HG03159 (cell line): ENCODE results near the gene PCIF1.
A peak's percentile ranks its signal among the peaks of the same experiment; 100 is the strongest.
"Not testable (repeated sequence)": the region's sequence is repeated elsewhere in the genome, so short reads cannot be mapped to it uniquely, and the experiment has no call there.

Experiments
- ATAC-seq: cut with Tn5 transposase; IDR thresholded peaks from one replicate; pipeline ENCODE4 v1.9.1; 2021; ENCODE audit warnings: mild to moderate bottlenecking, moderate library complexity; ENCODE audit not compliant: unreplicated experiment

The PCIF1 gene

DNA sequence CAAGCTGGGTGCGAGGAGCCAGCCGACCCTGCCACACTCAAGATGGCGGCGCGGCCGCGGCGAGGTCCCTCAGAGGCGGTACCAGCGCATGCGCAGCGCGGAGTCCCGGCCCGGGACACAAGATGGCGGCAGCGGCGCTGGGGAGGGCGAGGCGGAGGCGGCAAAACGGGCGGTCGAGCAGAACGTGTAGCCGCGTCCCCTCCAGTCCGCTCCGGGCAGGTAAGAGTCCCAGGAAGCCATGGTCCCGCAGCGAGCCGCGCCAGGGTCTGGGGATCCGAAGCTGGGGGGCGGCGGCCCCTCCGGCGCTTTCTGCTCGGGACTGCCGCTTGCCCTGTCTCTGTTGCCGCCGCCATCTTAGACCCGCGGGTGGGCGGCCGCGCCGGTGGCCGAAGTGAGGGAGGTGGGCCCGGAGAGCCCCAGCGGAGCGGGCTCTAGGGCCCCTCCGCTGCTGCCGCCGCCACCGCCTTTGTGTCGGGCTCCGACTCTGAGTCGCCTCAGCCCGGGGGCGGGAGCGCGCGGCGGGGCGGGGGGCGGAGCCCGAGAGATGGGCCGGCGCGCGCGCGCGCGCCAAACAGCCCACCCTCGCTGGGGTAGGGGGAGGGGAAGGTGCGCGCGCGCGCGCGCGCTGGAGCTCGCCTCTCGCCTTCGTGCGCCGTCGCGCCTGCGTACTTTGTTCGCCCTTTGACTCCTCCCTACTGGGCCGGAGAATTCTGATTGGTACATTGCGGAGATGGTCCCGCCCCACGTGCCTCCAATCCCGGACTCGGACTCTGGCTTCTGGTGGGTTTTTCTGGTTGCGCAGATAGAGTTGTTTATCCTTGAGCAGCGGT is at the start of gene PCIF1:
Gene PCIF1 (plus strand): TSS at position 98 of the 830 bp plus-strand sequence. CDS start 4,317 bp downstream, outside the sequence.
- peak; percentile 77 for ATAC-seq

GRCh38 chr20:45886590-45887345 is 47.7 kb upstream of the PCIF1 start:
- ATAC-seq, result no peak

- no peak for ATAC-seq
Observed at GRCh38 chr20:45887346-45887715, 47.2 kb upstream of the PCIF1 start, which contains the start of gene SPATA25. TSS of gene SPATA25 (minus strand) at chr20:45887622. CDS start at chr20:45887590, 32 bp downstream.

- no peak for ATAC-seq
Observed at GRCh38 chr20:45888681-45889080, 45.8 kb upstream of the PCIF1 start.

DNA sequence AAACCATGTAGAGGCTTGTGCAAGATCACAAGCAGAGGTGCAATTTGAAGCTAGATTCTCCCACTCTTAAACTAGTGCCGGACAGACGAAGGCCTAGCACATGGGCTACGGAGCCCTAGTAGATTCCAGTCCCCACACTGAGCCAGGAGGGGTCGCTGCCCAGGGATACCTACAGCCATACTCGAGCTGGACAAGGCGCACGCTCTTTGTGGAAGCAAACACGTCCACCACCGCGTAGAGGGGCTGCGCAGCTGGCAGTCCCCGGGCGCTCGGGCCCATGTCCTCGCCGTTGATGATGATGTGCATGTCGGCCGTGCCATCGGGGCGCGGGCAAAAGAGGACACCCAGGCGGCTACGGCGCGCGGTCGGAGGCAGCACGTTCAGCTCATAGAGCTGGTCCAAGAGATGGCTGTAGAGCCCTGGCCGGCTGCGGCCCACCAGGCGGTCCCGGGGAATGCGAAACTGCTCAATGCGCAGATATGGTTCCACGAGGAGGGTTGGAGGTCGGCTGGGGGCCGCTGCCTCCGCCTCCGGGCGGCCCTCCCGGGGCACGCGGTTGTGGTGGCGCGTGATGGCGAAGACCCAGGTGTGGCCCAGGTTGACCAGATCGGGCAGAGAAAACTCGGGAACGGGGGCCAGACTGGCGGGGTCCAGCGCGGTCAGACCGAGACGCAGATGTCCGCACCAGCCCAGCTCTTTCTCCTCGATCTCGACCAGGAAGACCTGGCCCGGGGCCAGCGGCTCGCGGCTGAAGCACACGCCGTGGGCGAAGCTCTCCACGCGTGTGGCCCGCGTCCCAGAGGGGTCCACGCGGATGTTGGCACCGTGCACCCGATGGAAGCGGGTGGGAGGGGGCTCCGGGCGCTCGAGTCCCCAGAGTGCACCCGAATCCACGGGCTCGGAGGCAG is 44.2 kb upstream of the PCIF1 start:
- ATAC-seq, result peak; percentile 24

- ATAC-seq, result peak; percentile 70
Observed at GRCh38 chr20:45890985-45891983, 43.2 kb upstream of the PCIF1 start, which contains the start of the genes CTSA and NEURL2. TSS of gene CTSA (plus strand) at chr20:45891335. CDS start at chr20:45891569, 234 bp downstream. TSS of gene NEURL2 (minus strand) at chr20:45891208. CDS start at chr20:45890991, 217 bp downstream.

GRCh38 chr20:45892049-45892825 is 42.2 kb upstream of the PCIF1 start:
- ATAC-seq, result no peak

GRCh38 chr20:45892828-45893500 is 41.5 kb upstream of the PCIF1 start:
- ATAC-seq, result no peak

GRCh38 chr20:45893831-45894230 is 40.7 kb upstream of the PCIF1 start:
- no peak for ATAC-seq

DNA sequence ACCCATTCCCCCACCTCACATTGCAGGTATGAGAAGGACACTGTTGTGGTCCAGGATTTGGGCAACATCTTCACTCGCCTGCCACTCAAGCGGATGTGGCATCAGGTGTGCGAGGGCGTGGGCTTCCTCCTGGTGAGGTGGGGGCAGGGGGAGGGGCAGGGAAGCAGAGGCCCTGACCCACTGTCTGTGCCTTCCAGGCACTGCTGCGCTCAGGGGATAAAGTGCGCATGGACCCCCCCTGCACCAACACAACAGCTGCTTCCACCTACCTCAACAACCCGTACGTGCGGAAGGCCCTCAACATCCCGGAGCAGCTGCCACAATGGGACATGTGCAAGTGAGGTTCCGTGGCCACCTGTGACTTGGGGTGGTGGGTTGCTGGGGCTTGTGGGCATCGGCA is 39.7 kb upstream of the PCIF1 start:
- no peak for ATAC-seq

- no peak for ATAC-seq
Observed at GRCh38 chr20:45896641-45897161, 37.8 kb upstream of the PCIF1 start.

DNA sequence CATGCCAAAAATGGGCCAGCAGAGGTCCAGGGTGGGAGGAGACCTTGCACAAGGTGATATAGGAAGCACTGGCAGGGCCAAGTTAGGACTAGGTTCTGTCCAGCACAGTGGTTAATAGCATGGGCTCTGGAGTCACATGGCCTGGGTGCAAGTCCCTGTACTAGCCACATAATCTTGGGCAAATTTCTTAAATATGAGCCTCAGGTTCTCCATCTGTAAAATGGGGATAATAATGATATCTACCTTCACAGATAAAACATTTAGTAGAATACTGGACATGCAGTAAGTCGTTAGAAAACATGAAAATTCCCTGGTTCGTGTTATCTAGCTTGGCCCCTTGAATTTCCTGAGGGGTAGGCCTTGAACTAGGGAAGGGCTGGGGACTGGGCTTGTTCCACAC is 37.2 kb upstream of the PCIF1 start:
- no peak for ATAC-seq

DNA sequence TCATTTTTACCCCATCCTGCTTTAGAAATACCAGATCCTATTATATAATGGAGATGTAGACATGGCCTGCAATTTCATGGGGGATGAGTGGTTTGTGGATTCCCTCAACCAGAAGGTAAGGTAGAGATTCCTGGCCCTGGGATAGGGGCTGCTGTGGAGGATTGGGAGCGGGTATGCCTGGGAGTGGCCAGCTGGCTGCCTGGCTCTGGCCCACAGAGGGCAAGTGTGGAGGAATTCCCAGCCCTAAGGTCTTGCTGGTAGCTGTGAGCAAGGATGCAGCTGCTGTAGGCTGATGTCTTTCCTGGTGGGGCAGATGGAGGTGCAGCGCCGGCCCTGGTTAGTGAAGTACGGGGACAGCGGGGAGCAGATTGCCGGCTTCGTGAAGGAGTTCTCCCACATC is 36.8 kb upstream of the PCIF1 start:
- no peak for ATAC-seq

GRCh38 chr20:45898285-45898684 is 36.2 kb upstream of the PCIF1 start:
- no peak for ATAC-seq

- no peak for ATAC-seq
Observed at GRCh38 chr20:45899046-45899835, 35.2 kb upstream of the PCIF1 start.

GRCh38 chr20:45901332-45901731 is 33.2 kb upstream of the PCIF1 start:
- ATAC-seq, result not testable (repeated sequence)

DNA sequence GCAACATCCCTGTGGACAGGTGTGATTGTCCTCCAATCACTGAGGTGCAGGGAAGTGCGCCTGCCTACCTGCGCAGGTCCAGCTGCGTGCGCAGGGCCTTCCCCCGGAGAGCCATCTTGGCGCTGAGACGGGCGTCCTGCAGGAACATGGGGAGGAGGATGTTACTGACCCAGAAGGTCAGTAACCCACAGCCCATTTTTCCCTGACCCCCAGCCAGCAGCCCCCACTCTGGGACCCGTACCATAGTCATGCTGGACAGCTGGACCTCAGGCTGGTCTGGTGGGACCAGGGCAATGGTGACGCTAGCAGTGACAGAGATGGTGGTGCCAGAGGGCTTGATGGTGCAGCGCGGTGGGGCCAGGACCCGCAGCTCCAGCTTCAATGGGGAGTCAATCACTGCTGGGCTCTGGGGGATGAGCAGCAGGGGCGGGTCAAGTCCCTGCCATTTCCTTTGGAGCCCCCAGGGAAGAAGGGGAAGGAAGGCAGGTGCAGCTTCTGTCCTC is 32.2 kb upstream of the PCIF1 start:
- no peak for ATAC-seq
